NOMO-1 treated with DMSO at 0.1 percent for 48 hours (cell line): ENCODE measurements around the gene PDE4D.

Experiments used
- DNase-seq: peaks from one replicate; lab custom pipeline; 2025; ENCODE audit not compliant: unreplicated experiment; lab: John Stamatoyannopoulos, UW

PDE4D gene

GRCh38 chr5:59529239-59529638 lies 364.3 kb downstream of the PDE4D start:
- DNase-seq: no peak

GRCh38 chr5:59528202-59528862 lies 365.2 kb downstream of the PDE4D start:
- DNase-seq: no peak

- no peak for DNase-seq
Observed at GRCh38 chr5:59525957-59526356, 367.6 kb downstream of the PDE4D start.

GRCh38 chr5:59525311-59525710 lies 368.2 kb downstream of the PDE4D start:
- DNase-seq: no peak

GRCh38 chr5:59522201-59522831 lies 371.2 kb downstream of the PDE4D start:
- DNase-seq: no peak

- DNase-seq: peak; percentile 56
Observed at GRCh38 chr5:59521476-59521875, 372.1 kb downstream of the PDE4D start.

- DNase-seq: no peak
Observed at GRCh38 chr5:59519338-59519737, 374.2 kb downstream of the PDE4D start.

- DNase-seq: no peak
Observed at GRCh38 chr5:59517926-59518585, 375.5 kb downstream of the PDE4D start.

GRCh38 chr5:59516161-59516560 lies 377.4 kb downstream of the PDE4D start:
- DNase-seq: no peak

GRCh38 chr5:59506285-59506877 lies 387.1 kb downstream of the PDE4D start:
- peak; percentile 19 for DNase-seq

GRCh38 chr5:59504043-59504442 lies 389.5 kb downstream of the PDE4D start:
- no peak for DNase-seq

- no peak for DNase-seq
Observed at GRCh38 chr5:59503220-59503619, 390.3 kb downstream of the PDE4D start.

GRCh38 chr5:59501316-59501715 lies 392.2 kb downstream of the PDE4D start:
- DNase-seq: no peak

GRCh38 chr5:59500014-59500413 lies 393.5 kb downstream of the PDE4D start:
- no peak for DNase-seq

GRCh38 chr5:59497207-59497606 lies 396.3 kb downstream of the PDE4D start:
- no peak for DNase-seq

- DNase-seq: peak; percentile 5
Observed at GRCh38 chr5:59496524-59497134, 396.9 kb downstream of the PDE4D start.

- no peak for DNase-seq
Observed at GRCh38 chr5:59491945-59492344, 401.6 kb downstream of the PDE4D start.

GRCh38 chr5:59489551-59489950 lies 404.0 kb downstream of the PDE4D start:
- no peak for DNase-seq

GRCh38 chr5:59487772-59488729 lies 405.5 kb downstream of the PDE4D start:
- DNase-seq: no peak

GRCh38 chr5:59487068-59487686 lies 406.3 kb downstream of the PDE4D start:
- no peak for DNase-seq
